ENCODE data around the gene EXO1. TPM values are rescaled to one million over a fixed set of nuclear protein-coding genes. Genes with fewer than 3 reads are reported as not detected.

EXO1 gene
- total RNA-seq, 4 donors from 2014 or later = 0.39 TPM; not detected in 3

GRCh38 chr1:241881440-241881839 is 33.4 kb downstream of the EXO1 start:
- Histone ChIP-seq H3K27me3 (no peaks in the 10 kb centered on the region), H3K4me1 (no peaks in the 10 kb centered on the region), H3K4me3 (no peak overlapping the region), H3K9me3 (no peaks in the 10 kb centered on the region), H3K27ac (no peak overlapping the region), H3K36me3 (no peaks in the 10 kb centered on the region)
- WGBS, 2 donors = 93% methylated on average over 6 of the region's 6 CpGs
- TF ChIP-seq EP300 (IDR thresholded peaks at IDR 0.05) = no peak
- TF ChIP-seq POLR2A (IDR thresholded peaks at IDR 0.05) = no peak
- TF ChIP-seq CTCF (IDR thresholded peaks at IDR 0.05) = no peak
- DNase-seq (ENCODE audit: low spot score in 2 of 2) = no peak

GRCh38 chr1:241883159-241883558 is 35.2 kb downstream of the EXO1 start:
- Histone ChIP-seq H3K27me3 (no peaks in the 10 kb centered on the region), H3K4me3 (no peak overlapping the region), H3K36me3 (no peaks in the 10 kb centered on the region), H3K4me1 (no peaks in the 10 kb centered on the region), H3K27ac (no peak overlapping the region), H3K9me3 (no peaks in the 10 kb centered on the region)
- WGBS, 2 donors = 78 to 87% methylated on average over 1 of the region's 1 CpG
- DNase-seq (ENCODE audit: low spot score in 2 of 2) = no peak
- TF ChIP-seq CTCF (IDR thresholded peaks at IDR 0.05) = no peak
- TF ChIP-seq EP300 (IDR thresholded peaks at IDR 0.05) = no peak
- no peak for TF ChIP-seq POLR2A (IDR thresholded peaks at IDR 0.05)

- TF ChIP-seq CTCF (IDR thresholded peaks at IDR 0.05) (no peak), EP300 (IDR thresholded peaks at IDR 0.05) (no peak), POLR2A (IDR thresholded peaks at IDR 0.05) (no peak)
- Histone ChIP-seq H3K27ac (no peak overlapping the region), H3K36me3 (no peaks in the 10 kb centered on the region), H3K4me3 (no peak overlapping the region), H3K4me1 (no peaks in the 10 kb centered on the region), H3K9me3 (no peaks in the 10 kb centered on the region), H3K27me3 (no peaks in the 10 kb centered on the region)
- no peak for DNase-seq (ENCODE audit: low spot score in 2 of 2)
- 90 to 91% methylated on average over 4 of the region's 4 CpGs for WGBS, 2 donors
These were observed 40.2 kb downstream of the EXO1 start for GRCh38 chr1:241888232-241888631.

- TF ChIP-seq POLR2A (IDR thresholded peaks at IDR 0.05) (no peak), EP300 (IDR thresholded peaks at IDR 0.05) (no peak), CTCF (IDR thresholded peaks at IDR 0.05) (no peak)
- Histone ChIP-seq H3K36me3 (no peaks in the 10 kb centered on the region), H3K4me3 (no peak overlapping the region), H3K4me1 (no peaks in the 10 kb centered on the region), H3K27me3 (no peaks in the 10 kb centered on the region), H3K27ac (no peak overlapping the region), H3K9me3 (no peaks in the 10 kb centered on the region)
- no peak for DNase-seq (ENCODE audit: low spot score in 2 of 2)
- WGBS, 2 donors = 88 to 90% methylated on average over 3 of the region's 3 CpGs
These were observed 43.3 kb downstream of the EXO1 start for GRCh38 chr1:241891296-241891695.

- no peaks in the 10 kb centered on the region for H3K4me1 ChIP-seq
- DNase-seq (ENCODE audit: low spot score in 2 of 2) = no peak
- no peak for TF ChIP-seq CTCF (IDR thresholded peaks at IDR 0.05)
- TF ChIP-seq POLR2A (IDR thresholded peaks at IDR 0.05) = no peak
- TF ChIP-seq EP300 (IDR thresholded peaks at IDR 0.05) = no peak
- H3K27me3 ChIP-seq = no peaks in the 10 kb centered on the region
- no peaks in the 10 kb centered on the region for H3K36me3 ChIP-seq
- no peaks in the 10 kb centered on the region for H3K9me3 ChIP-seq
- no peak overlapping the region for H3K27ac ChIP-seq
- no peak overlapping the region for H3K4me3 ChIP-seq
- 72 to 79% methylated on average over 3 of the region's 3 CpGs for WGBS, 2 donors
These were observed 46.0 kb downstream of the EXO1 start for GRCh38 chr1:241894016-241894415.
